Loucy (cell line): ENCODE measurements around the gene PLPP6.

Source experiments
- H2AFZ ChIP-seq: fragments of 200-600 bp; sonication (generic); 2 replicates; pipeline ENCODE4 v1.6.0; 2016; ENCODE audit warnings: antibody characterized with exemption, mild to moderate bottlenecking, low read length, moderate library complexity
- H3F3A ChIP-seq: fragments of 200-600 bp; 2 replicates; pipeline ENCODE4 v1.6.0; 2016; ENCODE audit warnings: antibody characterized with exemption, low read depth, mild to moderate bottlenecking
- H3K27me3 ChIP-seq: fragments of 200-600 bp; sonication (generic); 2 replicates; pipeline ENCODE4 v1.6.1; 2014; ENCODE audit warnings: low read length, mild to moderate bottlenecking; ENCODE audit not compliant: insufficient read depth, poor library complexity, severe bottlenecking
- H3K36me3 ChIP-seq: fragments of 200-600 bp; sonication (generic); 2 replicates; pipeline ENCODE4 v1.6.1; 2016; ENCODE audit warnings: low read length; ENCODE audit not compliant: insufficient read depth
- H3K4me1 ChIP-seq: fragments of 200-600 bp; sonication (generic); 2 replicates; pipeline ENCODE4 v1.5.1; 2014; ENCODE audit warnings: low read length, mild to moderate bottlenecking; ENCODE audit not compliant: insufficient read depth, poor library complexity, severe bottlenecking
- H3K4me2 ChIP-seq: fragments of 200-600 bp; sonication (generic); 2 replicates; pipeline ENCODE4 v1.6.0; 2014; ENCODE audit warnings: antibody characterized with exemption, low read length, low read depth, mild to moderate bottlenecking; ENCODE audit not compliant: poor library complexity, severe bottlenecking
- H3K4me3 ChIP-seq: fragments of 200-600 bp; sonication (generic); 2 replicates; pipeline ENCODE4 v1.5.1; 2014; ENCODE audit warnings: low read length, mild to moderate bottlenecking, mixed read lengths; ENCODE audit not compliant: poor library complexity, severe bottlenecking
- H3K79me2 ChIP-seq: fragments of 200-600 bp; sonication (generic); 2 replicates; pipeline ENCODE4 v1.6.1; 2014; ENCODE audit warnings: low read length; ENCODE audit not compliant: insufficient read depth
- H3K9ac ChIP-seq: fragments of 200-600 bp; sonication (generic); 2 replicates; pipeline ENCODE4 v1.6.0; 2014; ENCODE audit warnings: mild to moderate bottlenecking, low read depth, low read length, moderate library complexity; ENCODE audit not compliant: poor library complexity, severe bottlenecking
- H3K9me2 ChIP-seq: fragments of 200-600 bp; sonication (generic); replicated peaks from 2 replicates; pipeline ENCODE4 v1.6.1; 2016; ENCODE audit warnings: low read depth, low read length, mixed read lengths
- H3K9me3 ChIP-seq: fragments of 200-600 bp; sonication (generic); 2 replicates; pipeline ENCODE4 v1.6.1; 2014; ENCODE audit warnings: mild to moderate bottlenecking, antibody characterized with exemption, low read length, low read depth; ENCODE audit not compliant: insufficient read depth
- H4K20me1 ChIP-seq: fragments of 200-600 bp; sonication (generic); 2 replicates; pipeline ENCODE4 v1.6.0; 2014; ENCODE audit warnings: antibody characterized with exemption, low read length, mild to moderate bottlenecking; ENCODE audit not compliant: insufficient read depth, poor library complexity, severe bottlenecking
- EZH2phosphoT487 ChIP-seq: fragments of 200-600 bp; IDR thresholded peaks from 2 replicates; pipeline ENCODE4 v1.6.1; 2018; ENCODE audit warnings: antibody characterized with exemption, mild to moderate bottlenecking, moderate library complexity, borderline replicate concordance
- TF ChIP-seq, protein P1 (sequence below): fragments of 200-600 bp; sonication (generic); conservative IDR thresholded peaks from 2 replicates; pipeline ENCODE4 v1.5.1; 2014; ENCODE audit warnings: mild to moderate bottlenecking, antibody characterized with exemption, low read length

The PLPP6 gene

GRCh38 chr9:4663956-4664355 lies 1.9 kb downstream of the PLPP6 start:
- Histone ChIP-seq H3F3A (peaks cover 6% of the 10 kb centered on the region; the same call in 1 of the 2 replicates), H3K9ac (no peak overlapping the region), H3K79me2 (no peaks in the 10 kb centered on the region), H3K27me3 (peaks cover 14% of the 10 kb centered on the region), H3K36me3 (no peaks in the 10 kb centered on the region), H3K4me2 (peak overlapping the region; percentile 85), H3K9me2 (no peaks in the 10 kb centered on the region), H3K4me3 (no peak overlapping the region), H2AFZ (no peak overlapping the region), H3K9me3 (no peaks in the 10 kb centered on the region), H4K20me1 (no peaks in the 10 kb centered on the region), H3K4me1 (peaks cover 31% of the 10 kb centered on the region)
- TF ChIP-seq, protein P1, sequence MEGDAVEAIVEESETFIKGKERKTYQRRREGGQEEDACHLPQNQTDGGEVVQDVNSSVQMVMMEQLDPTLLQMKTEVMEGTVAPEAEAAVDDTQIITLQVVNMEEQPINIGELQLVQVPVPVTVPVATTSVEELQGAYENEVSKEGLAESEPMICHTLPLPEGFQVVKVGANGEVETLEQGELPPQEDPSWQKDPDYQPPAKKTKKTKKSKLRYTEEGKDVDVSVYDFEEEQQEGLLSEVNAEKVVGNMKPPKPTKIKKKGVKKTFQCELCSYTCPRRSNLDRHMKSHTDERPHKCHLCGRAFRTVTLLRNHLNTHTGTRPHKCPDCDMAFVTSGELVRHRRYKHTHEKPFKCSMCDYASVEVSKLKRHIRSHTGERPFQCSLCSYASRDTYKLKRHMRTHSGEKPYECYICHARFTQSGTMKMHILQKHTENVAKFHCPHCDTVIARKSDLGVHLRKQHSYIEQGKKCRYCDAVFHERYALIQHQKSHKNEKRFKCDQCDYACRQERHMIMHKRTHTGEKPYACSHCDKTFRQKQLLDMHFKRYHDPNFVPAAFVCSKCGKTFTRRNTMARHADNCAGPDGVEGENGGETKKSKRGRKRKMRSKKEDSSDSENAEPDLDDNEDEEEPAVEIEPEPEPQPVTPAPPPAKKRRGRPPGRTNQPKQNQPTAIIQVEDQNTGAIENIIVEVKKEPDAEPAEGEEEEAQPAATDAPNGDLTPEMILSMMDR: no peak
- no peak for TF ChIP-seq EZH2phosphoT487

DNA sequence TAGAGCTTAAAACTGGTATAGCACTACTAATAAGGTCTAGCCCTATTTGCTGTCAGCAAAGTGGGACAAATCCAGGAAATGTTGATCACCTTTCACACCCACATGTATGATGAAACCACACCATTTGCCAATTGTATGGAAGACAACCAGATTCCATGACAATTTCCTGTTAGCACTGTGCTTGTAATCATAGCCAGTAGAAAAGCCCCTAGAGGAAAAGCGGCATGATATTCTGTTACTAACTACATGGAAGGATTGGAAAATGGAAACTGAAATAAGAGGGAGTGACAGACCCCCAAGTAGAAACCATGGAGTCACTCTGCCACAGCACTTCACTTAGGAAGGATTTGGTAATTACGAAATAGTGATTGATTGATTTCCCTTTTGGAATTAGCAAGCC lies 3.3 kb downstream of the PLPP6 start:
- peaks cover 14% of the 10 kb centered on the region for H3K27me3 ChIP-seq
- no peak overlapping the region for H2AFZ ChIP-seq
- H3K9me3 ChIP-seq: no peaks in the 10 kb centered on the region
- H3K9me2 ChIP-seq: no peaks in the 10 kb centered on the region
- H3K4me2 ChIP-seq: peak overlapping the region; percentile 85
- no peak overlapping the region for H3K4me3 ChIP-seq
- TF ChIP-seq EZH2phosphoT487: no peak
- no peaks in the 10 kb centered on the region for H3K36me3 ChIP-seq
- no peaks in the 10 kb centered on the region for H4K20me1 ChIP-seq
- H3K4me1 ChIP-seq: peaks cover 31% of the 10 kb centered on the region
- no peak overlapping the region for H3K9ac ChIP-seq
- H3K79me2 ChIP-seq: no peaks in the 10 kb centered on the region
- peaks cover 6% of the 10 kb centered on the region; the same call in 1 of the 2 replicates for H3F3A ChIP-seq

- Histone ChIP-seq H2AFZ (peak within 1 kb of the TSS; percentile 70), H3K79me2 (no peaks in the 10 kb centered on the region), H3F3A (peaks cover 6% of the 10 kb centered on the region; the same call in 1 of the 2 replicates), H3K4me2 (peak within 1 kb of the TSS; percentile 85), H3K27me3 (peaks cover 14% of the 10 kb centered on the region), H3K4me1 (peaks cover 31% of the 10 kb centered on the region), H4K20me1 (no peaks in the 10 kb centered on the region), H3K9ac (peak within 1 kb of the TSS; percentile 35), H3K9me3 (no peaks in the 10 kb centered on the region), H3K9me2 (no peaks in the 10 kb centered on the region), H3K4me3 (peak within 1 kb of the TSS; percentile 67), H3K36me3 (no peaks in the 10 kb centered on the region)
- TF ChIP-seq, protein P1: no peak; the same call in 1 of the 2 replicates
- TF ChIP-seq EZH2phosphoT487: no peak
These were observed 4.1 kb downstream of the PLPP6 start, which contains the start of gene SPATA6L for GRCh38 chr9:4666042-4666699. TSS of gene SPATA6L (minus strand) at chr9:4666480. CDS start at chr9:4666250, 230 bp downstream.

GRCh38 chr9:4667681-4668080 lies 5.6 kb downstream of the PLPP6 start:
- H3K4me3 ChIP-seq: no peak overlapping the region
- H3K4me1 ChIP-seq: peaks cover 23% of the 10 kb centered on the region
- peaks cover 6% of the 10 kb centered on the region; the same call in 1 of the 2 replicates for H3F3A ChIP-seq
- no peaks in the 10 kb centered on the region for H3K9me3 ChIP-seq
- H3K9me2 ChIP-seq: no peaks in the 10 kb centered on the region
- H4K20me1 ChIP-seq: no peaks in the 10 kb centered on the region
- H3K4me2 ChIP-seq: no peak overlapping the region
- H3K36me3 ChIP-seq: no peaks in the 10 kb centered on the region
- no peak overlapping the region for H3K9ac ChIP-seq
- no peak overlapping the region for H2AFZ ChIP-seq
- H3K27me3 ChIP-seq: peaks cover 14% of the 10 kb centered on the region
- TF ChIP-seq, protein P1: no peak
- TF ChIP-seq EZH2phosphoT487: no peak
- no peaks in the 10 kb centered on the region for H3K79me2 ChIP-seq
